ENCODE measurements around the gene TSPAN14. TPM values are rescaled to one million over a fixed set of nuclear protein-coding genes. Genes with fewer than 3 reads are reported as not detected.

The TSPAN14 gene
- total RNA-seq, 1 experiment from 2014 or later = 46.9 TPM

DNA sequence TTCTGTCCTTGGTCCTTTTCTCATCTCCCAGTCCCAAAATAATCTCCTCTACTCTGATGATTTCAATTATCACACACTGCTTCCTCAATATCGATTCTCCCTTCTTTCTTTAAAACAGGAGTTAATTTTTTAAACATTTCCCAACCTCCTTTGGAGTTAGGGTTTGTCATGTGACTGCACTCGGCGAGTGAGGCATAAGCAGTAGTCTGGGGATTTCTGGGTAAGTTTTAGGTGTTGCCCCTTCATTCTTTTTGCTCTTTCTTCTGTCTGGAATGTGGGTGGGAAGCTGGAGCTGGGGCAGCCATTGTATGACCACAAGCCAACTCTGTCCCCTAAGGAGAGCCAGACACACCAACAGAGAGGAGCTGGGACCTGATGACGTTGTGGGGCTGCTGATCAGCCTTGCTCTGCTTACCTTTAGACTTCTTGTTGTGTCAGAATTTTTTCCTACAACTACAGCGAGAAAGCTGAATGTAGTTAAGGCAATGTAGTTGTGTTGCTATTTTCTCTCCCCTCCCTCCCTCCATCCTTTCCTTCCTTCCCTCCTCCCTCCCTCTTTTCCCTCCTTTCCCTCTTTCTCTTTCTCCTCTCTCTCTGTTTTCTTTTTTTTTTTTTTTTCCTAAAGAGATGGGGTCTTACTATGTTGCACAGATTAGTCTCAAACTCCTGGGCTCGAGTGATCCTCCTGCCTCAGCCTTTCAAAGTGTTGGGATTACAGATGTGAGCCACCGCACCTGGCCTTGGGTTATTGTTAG, 6.5 kb upstream of the TSPAN14 start:
- POLR2A ChIA-PET = interaction anchor here (0.5 to 2.5 kb wide), 4 partner anchors 11 to 59 kb away, joined by 3 to 8 read pairs (median 4); no protein-coding TSS in a partner anchor
- intact Hi-C loops (cut with micrococcal nuclease) = no loop called here
- Mint-ChIP-seq H3K4me3 (ENCODE audit: unreplicated experiment) (no peak overlapping the region), H3K4me1 (ENCODE audit: insufficient read depth, unreplicated experiment) (peaks cover 10% of the 10 kb centered on the region), H3K27ac (ENCODE audit: low read depth, unreplicated experiment) (no peak overlapping the region), H3K27me3 (ENCODE audit: insufficient read depth, unreplicated experiment) (no peaks in the 10 kb centered on the region), H3K36me3 (ENCODE audit: insufficient read depth, unreplicated experiment) (peaks cover 13% of the 10 kb centered on the region), H3K9me3 (ENCODE audit: unreplicated experiment) (no peaks in the 10 kb centered on the region)
- CTCF ChIA-PET = interaction anchor here (0.5 to 33.7 kb wide), 3 partner anchors 16 to 1386 kb away, joined by 3 to 923 read pairs (median 3); no protein-coding TSS in a partner anchor
- DNase-seq (ENCODE audit: unreplicated experiment) = no peak
- no TSS peak for BruUV-seq (replicated peaks)
- TF ChIP-seq, protein P1, sequence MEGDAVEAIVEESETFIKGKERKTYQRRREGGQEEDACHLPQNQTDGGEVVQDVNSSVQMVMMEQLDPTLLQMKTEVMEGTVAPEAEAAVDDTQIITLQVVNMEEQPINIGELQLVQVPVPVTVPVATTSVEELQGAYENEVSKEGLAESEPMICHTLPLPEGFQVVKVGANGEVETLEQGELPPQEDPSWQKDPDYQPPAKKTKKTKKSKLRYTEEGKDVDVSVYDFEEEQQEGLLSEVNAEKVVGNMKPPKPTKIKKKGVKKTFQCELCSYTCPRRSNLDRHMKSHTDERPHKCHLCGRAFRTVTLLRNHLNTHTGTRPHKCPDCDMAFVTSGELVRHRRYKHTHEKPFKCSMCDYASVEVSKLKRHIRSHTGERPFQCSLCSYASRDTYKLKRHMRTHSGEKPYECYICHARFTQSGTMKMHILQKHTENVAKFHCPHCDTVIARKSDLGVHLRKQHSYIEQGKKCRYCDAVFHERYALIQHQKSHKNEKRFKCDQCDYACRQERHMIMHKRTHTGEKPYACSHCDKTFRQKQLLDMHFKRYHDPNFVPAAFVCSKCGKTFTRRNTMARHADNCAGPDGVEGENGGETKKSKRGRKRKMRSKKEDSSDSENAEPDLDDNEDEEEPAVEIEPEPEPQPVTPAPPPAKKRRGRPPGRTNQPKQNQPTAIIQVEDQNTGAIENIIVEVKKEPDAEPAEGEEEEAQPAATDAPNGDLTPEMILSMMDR (IDR thresholded peaks at IDR 0.05; ENCODE audit: unreplicated experiment) = no peak

DNA sequence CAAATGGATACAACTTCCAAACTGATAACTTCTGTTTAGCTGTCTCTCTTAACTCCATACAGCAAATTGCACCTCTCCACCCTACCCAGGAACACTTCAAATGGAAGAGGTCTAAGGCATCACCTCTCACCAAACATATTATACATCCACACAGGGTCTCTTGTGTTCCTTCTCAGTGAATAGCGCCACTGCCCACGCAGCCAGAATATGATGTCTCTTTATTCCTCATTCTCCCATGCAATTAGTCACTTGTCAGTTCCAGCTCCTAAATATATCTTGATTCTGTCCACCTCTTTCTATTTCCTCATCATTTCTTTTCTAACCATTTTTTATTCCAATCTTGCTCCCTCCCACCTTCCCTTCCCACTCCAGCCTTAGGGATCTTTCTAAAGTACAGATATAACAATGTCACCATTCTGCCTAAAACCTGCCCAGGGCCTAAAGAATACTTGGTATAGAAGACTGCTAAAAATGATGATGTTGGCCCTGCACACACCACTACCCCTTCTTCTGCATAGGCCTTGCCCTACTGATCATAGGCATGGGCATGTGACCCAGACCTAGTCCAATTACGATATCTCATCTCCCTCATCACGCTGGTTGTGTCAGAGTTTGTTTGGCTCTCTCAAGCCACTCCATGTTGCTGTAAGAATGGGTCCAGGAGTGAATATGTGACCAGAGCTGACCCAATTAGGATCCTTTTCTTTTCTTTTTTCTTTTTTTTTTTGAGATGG, 5.7 kb upstream of the TSPAN14 start:
- peaks cover 13% of the 10 kb centered on the region for H3K36me3 Mint-ChIP-seq (ENCODE audit: insufficient read depth, unreplicated experiment)
- CTCF ChIA-PET = interaction anchor here (0.5 to 33.7 kb wide), 3 partner anchors 17 to 1385 kb away, joined by 3 to 923 read pairs (median 3); no protein-coding TSS in a partner anchor
- intact Hi-C loops (cut with micrococcal nuclease) = no loop called here
- H3K4me1 Mint-ChIP-seq (ENCODE audit: insufficient read depth, unreplicated experiment) = peaks cover 10% of the 10 kb centered on the region
- POLR2A ChIA-PET = interaction anchor here (0.5 to 2.5 kb wide), 4 partner anchors 11 to 58 kb away, joined by 3 to 8 read pairs (median 4); no protein-coding TSS in a partner anchor
- no peak for DNase-seq (ENCODE audit: unreplicated experiment)
- no peaks in the 10 kb centered on the region for H3K27me3 Mint-ChIP-seq (ENCODE audit: insufficient read depth, unreplicated experiment)
- BruUV-seq (replicated peaks) = no TSS peak
- H3K27ac Mint-ChIP-seq (ENCODE audit: low read depth, unreplicated experiment) = no peak overlapping the region
- TF ChIP-seq, protein P1 (IDR thresholded peaks at IDR 0.05; ENCODE audit: unreplicated experiment) = no peak
- no peaks in the 10 kb centered on the region for H3K9me3 Mint-ChIP-seq (ENCODE audit: unreplicated experiment)
- H3K4me3 Mint-ChIP-seq (ENCODE audit: unreplicated experiment) = no peak overlapping the region

DNA sequence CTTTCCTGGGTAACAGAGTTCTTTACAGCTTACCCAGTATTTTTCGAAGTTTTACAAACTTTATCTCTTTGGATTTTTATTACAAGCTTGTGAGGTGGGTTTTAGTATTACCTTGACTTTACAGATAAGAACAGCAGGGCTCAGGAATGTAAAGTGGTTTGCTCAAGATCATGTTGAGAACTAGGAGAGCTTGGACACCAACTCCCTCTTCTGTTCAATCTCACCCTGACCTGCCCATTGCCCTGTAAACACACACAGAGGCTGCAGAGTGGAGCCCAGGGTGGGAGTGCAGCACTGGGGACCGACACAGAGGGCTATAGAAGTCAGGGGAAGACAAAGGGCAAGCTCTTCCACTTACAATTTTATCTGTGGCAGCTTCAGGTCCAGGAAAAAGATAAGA, 4.6 kb upstream of the TSPAN14 start:
- CTCF ChIA-PET = interaction anchor here (0.6 to 33.7 kb wide), 6 partner anchors 25 to 213 kb away, joined by 3 to 923 read pairs (median 3); no protein-coding TSS in a partner anchor
- intact Hi-C loops (cut with micrococcal nuclease) = no loop called here
- TF ChIP-seq, protein P1 (IDR thresholded peaks at IDR 0.05; ENCODE audit: unreplicated experiment) = no peak
- POLR2A ChIA-PET = interaction anchor here (0.7 kb wide), 1 partner anchor 53 kb away, joined by 3 read pairs; no protein-coding TSS in a partner anchor
- Mint-ChIP-seq H3K36me3 (ENCODE audit: insufficient read depth, unreplicated experiment) (peaks cover 7% of the 10 kb centered on the region), H3K27me3 (ENCODE audit: insufficient read depth, unreplicated experiment) (no peaks in the 10 kb centered on the region), H3K4me3 (ENCODE audit: unreplicated experiment) (no peak overlapping the region), H3K9me3 (ENCODE audit: unreplicated experiment) (no peaks in the 10 kb centered on the region), H3K27ac (ENCODE audit: low read depth, unreplicated experiment) (no peak overlapping the region), H3K4me1 (ENCODE audit: insufficient read depth, unreplicated experiment) (peaks cover 6% of the 10 kb centered on the region)
- DNase-seq (ENCODE audit: unreplicated experiment) = no peak
- BruUV-seq (replicated peaks) = no TSS peak

DNA sequence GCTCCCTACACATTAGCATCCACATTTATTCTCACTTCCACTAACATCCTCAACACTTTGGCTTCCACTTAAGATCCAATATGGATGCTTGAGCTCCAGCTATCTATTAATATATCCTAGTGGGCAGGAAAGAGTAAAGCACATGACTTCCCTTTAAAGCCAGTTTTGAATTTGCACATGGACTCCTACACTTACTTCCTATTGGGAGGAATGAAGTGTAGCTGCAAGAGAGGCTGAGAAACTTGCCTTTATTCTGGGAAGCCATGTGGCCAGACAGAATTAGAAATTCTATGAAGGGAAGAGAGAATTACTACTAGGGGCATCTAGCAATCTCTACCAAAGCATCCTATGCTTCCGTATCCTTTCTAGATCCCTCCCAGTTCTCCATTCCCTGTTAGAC, 3.0 kb upstream of the TSPAN14 start:
- CTCF ChIA-PET = interaction anchor here (2.2 to 33.7 kb wide), 2 partner anchors 55 to 69 kb away, joined by 12 to 923 read pairs; no protein-coding TSS in a partner anchor

More for the DNA sequence above, 3.0 kb upstream of the TSPAN14 start:
- TF ChIP-seq, protein P1 (IDR thresholded peaks at IDR 0.05; ENCODE audit: unreplicated experiment) = no peak
- peaks cover 12% of the 10 kb centered on the region for H3K4me1 Mint-ChIP-seq (ENCODE audit: insufficient read depth, unreplicated experiment)
- no peak for DNase-seq (ENCODE audit: unreplicated experiment)
- POLR2A ChIA-PET = interaction anchor here (1.0 kb wide), 1 partner anchor 54 kb away, joined by 3 read pairs; no protein-coding TSS in a partner anchor
- intact Hi-C loops (cut with micrococcal nuclease) = no loop called here
- peaks cover 6% of the 10 kb centered on the region for H3K36me3 Mint-ChIP-seq (ENCODE audit: insufficient read depth, unreplicated experiment)
- H3K4me3 Mint-ChIP-seq (ENCODE audit: unreplicated experiment) = no peak overlapping the region
- no peaks in the 10 kb centered on the region for H3K9me3 Mint-ChIP-seq (ENCODE audit: unreplicated experiment)
- no peak overlapping the region for H3K27ac Mint-ChIP-seq (ENCODE audit: low read depth, unreplicated experiment)
- H3K27me3 Mint-ChIP-seq (ENCODE audit: insufficient read depth, unreplicated experiment) = no peaks in the 10 kb centered on the region
- no TSS peak for BruUV-seq (replicated peaks)
